GM23338 (cell line): ENCODE results near the gene CFDP1. TPM values are rescaled to one million over a fixed set of nuclear protein-coding genes. Genes with fewer than 3 reads are reported as not detected.
A peak's percentile ranks its signal among the peaks of the same experiment; 100 is the strongest.

Source experiments
- ATAC-seq: fragments of 200-7000 bp; cut with Tn5 transposase; 3 replicates; pipeline ENCODE4 v1.9.1; 2020
- DNase-seq: peaks from one replicate; pipeline ENCODE4 v3.0.0-alpha.2; 2015; ENCODE audit warnings: low spot score
- H2AFZ ChIP-seq: fragments of 200-600 bp; sonication (generic); 2 replicates; pipeline ENCODE4 v1.8.0; 2016; ENCODE audit warnings: antibody characterized with exemption, mild to moderate bottlenecking, moderate library complexity
- H3F3A ChIP-seq: fragments of 200-600 bp; sonication (generic); replicated peaks from 2 replicates; pipeline ENCODE4 v1.8.0; 2017; ENCODE audit warnings: antibody characterized with exemption, mixed run types, low read depth
- H3K27ac ChIP-seq: fragments of 200-600 bp; sonication (generic); 2 replicates; pipeline ENCODE4 v1.6.1; 2016; ENCODE audit warnings: low read depth
- H3K27me3 ChIP-seq: fragments of 200-600 bp; sonication (generic); 2 replicates; pipeline ENCODE4 v1.8.0; 2016; ENCODE audit warnings: mild to moderate bottlenecking, mixed run types, moderate library complexity; ENCODE audit not compliant: insufficient read depth
- H3K36me3 ChIP-seq: fragments of 200-600 bp; sonication (generic); 2 replicates; pipeline ENCODE4 v1.8.0; 2016; ENCODE audit warnings: mild to moderate bottlenecking; ENCODE audit not compliant: insufficient read depth
- H3K4me1 ChIP-seq: fragments of 200-600 bp; sonication (generic); 2 replicates; pipeline ENCODE4 v1.8.0; 2016; ENCODE audit warnings: mild to moderate bottlenecking, moderate library complexity; ENCODE audit not compliant: insufficient read depth
- H3K4me2 ChIP-seq: fragments of 200-600 bp; sonication (generic); 2 replicates; pipeline ENCODE4 v1.7.1; 2017; ENCODE audit warnings: mixed run types
- H3K4me3 ChIP-seq: fragments of 200-600 bp; sonication (generic); 2 replicates; pipeline ENCODE4 v1.6.1; 2016; ENCODE audit warnings: mixed run types
- H3K79me2 ChIP-seq: fragments of 200-600 bp; sonication (generic); replicated peaks from 2 replicates; pipeline ENCODE4 v1.8.0; 2017; ENCODE audit warnings: mild to moderate bottlenecking; ENCODE audit not compliant: insufficient read depth
- H3K9me2 ChIP-seq: fragments of 200-600 bp; sonication (generic); 2 replicates; pipeline ENCODE4 v1.8.0; 2017; ENCODE audit not compliant: insufficient read depth
- H4K20me1 ChIP-seq: fragments of 200-600 bp; sonication (generic); replicated peaks from 2 replicates; pipeline ENCODE4 v1.8.0; 2017; ENCODE audit warnings: mild to moderate bottlenecking; ENCODE audit not compliant: insufficient read depth
- H3K27ac Mint-ChIP-seq: 2 replicates; pipeline ENCODE4 v1.8.0; 2020; ENCODE audit warnings: inconsistent platforms, mild to moderate bottlenecking, moderate library complexity, mixed read lengths
- H3K27me3 Mint-ChIP-seq: 3 replicates; pipeline ENCODE4 v1.8.0; 2022; ENCODE audit warnings: low read depth, mild to moderate bottlenecking, moderate library complexity, mixed read lengths, inconsistent platforms; ENCODE audit not compliant: insufficient read depth, poor library complexity
- H3K36me3 Mint-ChIP-seq: 3 replicates; pipeline ENCODE4 v1.8.0; 2021; ENCODE audit warnings: low read depth, mild to moderate bottlenecking, inconsistent platforms, moderate library complexity, mixed read lengths
- H3K4me1 Mint-ChIP-seq: 3 replicates; pipeline ENCODE4 v1.8.0; 2020; ENCODE audit warnings: mild to moderate bottlenecking, inconsistent platforms, mixed read lengths
- H3K4me3 Mint-ChIP-seq: 3 replicates; pipeline ENCODE4 v1.8.0; 2021; ENCODE audit warnings: moderate library complexity, mild to moderate bottlenecking, inconsistent platforms, mixed read lengths
- H3K9me3 Mint-ChIP-seq: 3 replicates; pipeline ENCODE4 v1.8.0; 2020; ENCODE audit warnings: moderate library complexity, mild to moderate bottlenecking, inconsistent platforms, mixed read lengths
- EZH2 ChIP-seq: fragments of 200-600 bp; sonication (generic); IDR thresholded peaks from one replicate; pipeline ENCODE4 v1.8.0; 2017; ENCODE audit warnings: antibody characterized with exemption, mild to moderate bottlenecking, low read depth; ENCODE audit not compliant: unreplicated experiment
- JUNB ChIP-seq: IDR thresholded peaks from one replicate; pipeline ENCODE4 v1.6.1; 2016; ENCODE audit warnings: antibody characterized with exemption; ENCODE audit not compliant: unreplicated experiment
- NANOG ChIP-seq: IDR thresholded peaks from 2 replicates; pipeline ENCODE4 v1.6.1; 2016; ENCODE audit warnings: antibody characterized with exemption, borderline replicate concordance
- POLR2AphosphoS5 ChIP-seq: IDR thresholded peaks from 2 replicates; pipeline ENCODE4 v1.6.1; 2016; ENCODE audit warnings: antibody characterized with exemption, low read depth
- STAT1 ChIP-seq: IDR thresholded peaks from one replicate; pipeline ENCODE4 v1.6.1; 2016; ENCODE audit warnings: antibody characterized with exemption; ENCODE audit not compliant: unreplicated experiment
- ZNF114 ChIP-seq: fragments of 250-450 bp; sonication (Bioruptor Pico); IDR thresholded peaks from 2 replicates; pipeline ENCODE4 v1.5.0; 2020; ENCODE audit warnings: mild to moderate bottlenecking, moderate library complexity
- ZNF331 ChIP-seq: fragments of 250-450 bp; sonication (Bioruptor Pico); IDR thresholded peaks from 2 replicates; pipeline ENCODE4 v1.5.0; 2020; ENCODE audit warnings: low read depth, mild to moderate bottlenecking, moderate library complexity
- polyA plus RNA-seq: library from polyadenylated mRNA; unstranded; fragments of >200 nt; fragmentation: Nextera tagmentation; extraction: Ambion mirVana; gene quantifications from 2 replicates; pipeline ENCODE4 v1.2.1, GENCODE V29; 2016
- total RNA-seq: library from RNA; depleted of rRNA; stranded (reverse); fragments of >200 nt; shearing (Covaris generic); gene quantifications from 2 replicates; pipeline ENCODE4 v1.2.3, GENCODE V29; 2014
- TF ChIP-seq, protein P1 (sequence below): fragments of 250-450 bp; sonication (Bioruptor Pico); IDR thresholded peaks from 2 replicates; pipeline ENCODE4 v1.5.0; 2020; ENCODE audit warnings: mild to moderate bottlenecking, moderate library complexity
- TF ChIP-seq, protein P2 (sequence below): IDR thresholded peaks from one replicate; pipeline ENCODE4 v1.6.1; 2018; ENCODE audit warnings: antibody characterized with exemption; ENCODE audit not compliant: unreplicated experiment
- TF ChIP-seq, protein P3 (sequence below): IDR thresholded peaks from 2 replicates; pipeline ENCODE4 v1.6.1; 2016; ENCODE audit warnings: antibody characterized with exemption

The CFDP1 gene
- total and polyA plus RNA-seq, 2 experiments from 2014 or later, result 89.9 to 224 TPM

DNA sequence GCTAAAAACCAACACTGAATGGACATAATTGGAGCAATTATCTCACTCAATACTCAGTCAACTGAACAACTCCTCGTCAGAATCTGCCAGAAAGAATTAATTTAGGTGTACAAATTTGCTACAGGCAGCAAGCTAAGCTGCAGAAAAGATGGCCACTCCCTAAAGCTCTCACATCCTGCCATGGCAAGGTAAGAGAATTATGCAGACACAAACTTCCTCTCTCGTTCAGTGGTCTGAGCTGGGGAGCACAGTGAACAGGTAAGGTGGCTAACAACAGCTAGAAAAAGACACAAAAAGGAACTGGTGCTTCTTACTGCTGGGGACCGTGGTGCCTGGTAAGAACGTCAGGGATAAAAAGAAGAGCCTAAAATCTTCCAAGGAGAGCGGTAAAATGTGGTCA, 107.0 kb downstream of the CFDP1 start (continued):
- TF ChIP-seq, protein P1, sequence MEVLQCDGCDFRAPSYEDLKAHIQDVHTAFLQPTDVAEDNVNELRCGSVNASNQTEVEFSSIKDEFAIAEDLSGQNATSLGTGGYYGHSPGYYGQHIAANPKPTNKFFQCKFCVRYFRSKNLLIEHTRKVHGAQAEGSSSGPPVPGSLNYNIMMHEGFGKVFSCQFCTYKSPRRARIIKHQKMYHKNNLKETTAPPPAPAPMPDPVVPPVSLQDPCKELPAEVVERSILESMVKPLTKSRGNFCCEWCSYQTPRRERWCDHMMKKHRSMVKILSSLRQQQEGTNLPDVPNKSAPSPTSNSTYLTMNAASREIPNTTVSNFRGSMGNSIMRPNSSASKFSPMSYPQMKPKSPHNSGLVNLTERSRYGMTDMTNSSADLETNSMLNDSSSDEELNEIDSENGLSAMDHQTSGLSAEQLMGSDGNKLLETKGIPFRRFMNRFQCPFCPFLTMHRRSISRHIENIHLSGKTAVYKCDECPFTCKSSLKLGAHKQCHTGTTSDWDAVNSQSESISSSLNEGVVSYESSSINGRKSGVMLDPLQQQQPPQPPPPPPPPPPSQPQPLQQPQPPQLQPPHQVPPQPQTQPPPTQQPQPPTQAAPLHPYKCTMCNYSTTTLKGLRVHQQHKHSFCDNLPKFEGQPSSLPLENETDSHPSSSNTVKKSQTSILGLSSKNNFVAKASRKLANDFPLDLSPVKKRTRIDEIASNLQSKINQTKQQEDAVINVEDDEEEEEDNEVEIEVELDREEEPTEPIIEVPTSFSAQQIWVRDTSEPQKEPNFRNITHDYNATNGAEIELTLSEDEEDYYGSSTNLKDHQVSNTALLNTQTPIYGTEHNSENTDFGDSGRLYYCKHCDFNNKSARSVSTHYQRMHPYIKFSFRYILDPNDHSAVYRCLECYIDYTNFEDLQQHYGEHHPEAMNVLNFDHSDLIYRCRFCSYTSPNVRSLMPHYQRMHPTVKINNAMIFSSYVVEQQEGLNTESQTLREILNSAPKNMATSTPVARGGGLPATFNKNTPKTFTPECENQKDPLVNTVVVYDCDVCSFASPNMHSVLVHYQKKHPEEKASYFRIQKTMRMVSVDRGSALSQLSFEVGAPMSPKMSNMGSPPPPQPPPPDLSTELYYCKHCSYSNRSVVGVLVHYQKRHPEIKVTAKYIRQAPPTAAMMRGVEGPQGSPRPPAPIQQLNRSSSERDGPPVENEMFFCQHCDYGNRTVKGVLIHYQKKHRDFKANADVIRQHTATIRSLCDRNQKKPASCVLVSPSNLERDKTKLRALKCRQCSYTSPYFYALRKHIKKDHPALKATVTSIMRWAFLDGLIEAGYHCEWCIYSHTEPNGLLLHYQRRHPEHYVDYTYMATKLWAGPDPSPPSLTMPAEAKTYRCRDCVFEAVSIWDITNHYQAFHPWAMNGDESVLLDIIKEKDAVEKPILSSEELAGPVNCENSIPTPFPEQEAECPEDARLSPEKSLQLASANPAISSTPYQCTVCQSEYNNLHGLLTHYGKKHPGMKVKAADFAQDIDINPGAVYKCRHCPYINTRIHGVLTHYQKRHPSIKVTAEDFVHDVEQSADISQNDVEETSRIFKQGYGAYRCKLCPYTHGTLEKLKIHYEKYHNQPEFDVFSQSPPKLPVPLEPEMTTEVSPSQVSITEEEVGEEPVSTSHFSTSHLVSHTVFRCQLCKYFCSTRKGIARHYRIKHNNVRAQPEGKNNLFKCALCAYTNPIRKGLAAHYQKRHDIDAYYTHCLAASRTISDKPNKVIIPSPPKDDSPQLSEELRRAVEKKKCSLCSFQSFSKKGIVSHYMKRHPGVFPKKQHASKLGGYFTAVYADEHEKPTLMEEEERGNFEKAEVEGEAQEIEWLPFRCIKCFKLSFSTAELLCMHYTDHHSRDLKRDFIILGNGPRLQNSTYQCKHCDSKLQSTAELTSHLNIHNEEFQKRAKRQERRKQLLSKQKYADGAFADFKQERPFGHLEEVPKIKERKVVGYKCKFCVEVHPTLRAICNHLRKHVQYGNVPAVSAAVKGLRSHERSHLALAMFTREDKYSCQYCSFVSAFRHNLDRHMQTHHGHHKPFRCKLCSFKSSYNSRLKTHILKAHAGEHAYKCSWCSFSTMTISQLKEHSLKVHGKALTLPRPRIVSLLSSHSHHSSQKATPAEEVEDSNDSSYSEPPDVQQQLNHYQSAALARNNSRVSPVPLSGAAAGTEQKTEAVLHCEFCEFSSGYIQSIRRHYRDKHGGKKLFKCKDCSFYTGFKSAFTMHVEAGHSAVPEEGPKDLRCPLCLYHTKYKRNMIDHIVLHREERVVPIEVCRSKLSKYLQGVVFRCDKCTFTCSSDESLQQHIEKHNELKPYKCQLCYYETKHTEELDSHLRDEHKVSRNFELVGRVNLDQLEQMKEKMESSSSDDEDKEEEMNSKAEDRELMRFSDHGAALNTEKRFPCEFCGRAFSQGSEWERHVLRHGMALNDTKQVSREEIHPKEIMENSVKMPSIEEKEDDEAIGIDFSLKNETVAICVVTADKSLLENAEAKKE (CRISPR knock-in tag), result no peak
- TF ChIP-seq JUNB, result no peak
- TF ChIP-seq, protein P2, sequence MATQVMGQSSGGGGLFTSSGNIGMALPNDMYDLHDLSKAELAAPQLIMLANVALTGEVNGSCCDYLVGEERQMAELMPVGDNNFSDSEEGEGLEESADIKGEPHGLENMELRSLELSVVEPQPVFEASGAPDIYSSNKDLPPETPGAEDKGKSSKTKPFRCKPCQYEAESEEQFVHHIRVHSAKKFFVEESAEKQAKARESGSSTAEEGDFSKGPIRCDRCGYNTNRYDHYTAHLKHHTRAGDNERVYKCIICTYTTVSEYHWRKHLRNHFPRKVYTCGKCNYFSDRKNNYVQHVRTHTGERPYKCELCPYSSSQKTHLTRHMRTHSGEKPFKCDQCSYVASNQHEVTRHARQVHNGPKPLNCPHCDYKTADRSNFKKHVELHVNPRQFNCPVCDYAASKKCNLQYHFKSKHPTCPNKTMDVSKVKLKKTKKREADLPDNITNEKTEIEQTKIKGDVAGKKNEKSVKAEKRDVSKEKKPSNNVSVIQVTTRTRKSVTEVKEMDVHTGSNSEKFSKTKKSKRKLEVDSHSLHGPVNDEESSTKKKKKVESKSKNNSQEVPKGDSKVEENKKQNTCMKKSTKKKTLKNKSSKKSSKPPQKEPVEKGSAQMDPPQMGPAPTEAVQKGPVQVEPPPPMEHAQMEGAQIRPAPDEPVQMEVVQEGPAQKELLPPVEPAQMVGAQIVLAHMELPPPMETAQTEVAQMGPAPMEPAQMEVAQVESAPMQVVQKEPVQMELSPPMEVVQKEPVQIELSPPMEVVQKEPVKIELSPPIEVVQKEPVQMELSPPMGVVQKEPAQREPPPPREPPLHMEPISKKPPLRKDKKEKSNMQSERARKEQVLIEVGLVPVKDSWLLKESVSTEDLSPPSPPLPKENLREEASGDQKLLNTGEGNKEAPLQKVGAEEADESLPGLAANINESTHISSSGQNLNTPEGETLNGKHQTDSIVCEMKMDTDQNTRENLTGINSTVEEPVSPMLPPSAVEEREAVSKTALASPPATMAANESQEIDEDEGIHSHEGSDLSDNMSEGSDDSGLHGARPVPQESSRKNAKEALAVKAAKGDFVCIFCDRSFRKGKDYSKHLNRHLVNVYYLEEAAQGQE, result no peak

DNA sequence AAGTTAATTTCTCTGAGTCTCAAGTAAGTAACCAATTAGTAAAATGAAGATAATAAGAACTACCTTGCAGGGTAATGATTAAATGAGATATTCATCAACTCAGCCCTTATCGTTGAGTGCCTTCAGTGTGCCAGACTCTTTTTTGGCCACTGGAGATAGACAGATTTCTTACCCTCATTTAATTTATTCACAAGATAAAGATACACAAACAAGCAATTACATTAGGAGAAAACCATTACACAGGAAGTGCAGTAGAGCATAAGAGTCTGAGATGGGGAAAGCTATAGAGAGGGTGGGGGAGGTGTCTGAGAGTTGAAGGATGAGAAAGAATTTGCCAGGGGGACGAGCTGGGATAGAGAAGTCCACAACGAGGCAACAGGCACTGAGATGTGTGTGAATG, 109.4 kb downstream of the CFDP1 start:
- H3K9me3 Mint-ChIP-seq, result no peaks in the 10 kb centered on the region
- no peak overlapping the region for H3K4me3 ChIP-seq
- peak overlapping the region; percentile 78 for H3K27ac ChIP-seq
- H3K4me2 ChIP-seq, result no peak overlapping the region
- H3K27me3 ChIP-seq, result no peaks in the 10 kb centered on the region
- peak; percentile 42; the same call in 2 of the 3 replicates for ATAC-seq
- peaks cover 2% of the 10 kb centered on the region for H3K27me3 Mint-ChIP-seq
- H4K20me1 ChIP-seq, result 0 out of 2 replicates have a peak, but pooled peaks cover 3% of the 10 kb centered on the region
- H3K27ac Mint-ChIP-seq, result no peak overlapping the region
- H2AFZ ChIP-seq, result no peak overlapping the region
- DNase-seq, result no peak
- no peaks in the 10 kb centered on the region for H3K36me3 Mint-ChIP-seq
- TF ChIP-seq EZH2, result no peak
- no peak for TF ChIP-seq POLR2AphosphoS5
- TF ChIP-seq NANOG, result no peak
- no peak for TF ChIP-seq STAT1
- TF ChIP-seq, protein P3, sequence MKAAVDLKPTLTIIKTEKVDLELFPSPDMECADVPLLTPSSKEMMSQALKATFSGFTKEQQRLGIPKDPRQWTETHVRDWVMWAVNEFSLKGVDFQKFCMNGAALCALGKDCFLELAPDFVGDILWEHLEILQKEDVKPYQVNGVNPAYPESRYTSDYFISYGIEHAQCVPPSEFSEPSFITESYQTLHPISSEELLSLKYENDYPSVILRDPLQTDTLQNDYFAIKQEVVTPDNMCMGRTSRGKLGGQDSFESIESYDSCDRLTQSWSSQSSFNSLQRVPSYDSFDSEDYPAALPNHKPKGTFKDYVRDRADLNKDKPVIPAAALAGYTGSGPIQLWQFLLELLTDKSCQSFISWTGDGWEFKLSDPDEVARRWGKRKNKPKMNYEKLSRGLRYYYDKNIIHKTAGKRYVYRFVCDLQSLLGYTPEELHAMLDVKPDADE, result no peak
- no peak for TF ChIP-seq ZNF331
- TF ChIP-seq, protein P2, result no peak
- TF ChIP-seq JUNB, result no peak
- TF ChIP-seq ZNF114 (CRISPR knock-in tag), result no peak
- H3K4me1 ChIP-seq, result peaks cover 7% of the 10 kb centered on the region; the same call in 1 of the 2 replicates
- H3K36me3 ChIP-seq, result no peaks in the 10 kb centered on the region
- no peaks in the 10 kb centered on the region for H3F3A ChIP-seq
- no peaks in the 10 kb centered on the region for H3K9me2 ChIP-seq
- H3K4me3 Mint-ChIP-seq, result no peak overlapping the region
- peaks cover 16% of the 10 kb centered on the region for H3K4me1 Mint-ChIP-seq
- no peaks in the 10 kb centered on the region for H3K79me2 ChIP-seq
